Activated CD4-positive, alpha-beta T cell treated with anti-CD3 and anti-CD28 coated beads, Interleukin-2, amount 10 ng/mL, durations not matched to agents 24 days and 14 days (primary cell): Measurements from ENCODE around the gene ALPP. TPM values are rescaled to one million over a fixed set of nuclear protein-coding genes. Genes with fewer than 3 reads are reported as not detected.
"Not testable (repeated sequence)": the region's sequence is repeated elsewhere in the genome, so short reads cannot be mapped to it uniquely, and the experiment has no call there.

Experiments
- DNase-seq: peaks from one replicate; pipeline ENCODE4 v3.0.0; 2022
- H3K27ac Mint-ChIP-seq: one replicate; pipeline ENCODE4 v1.8.0; 2022; ENCODE audit warnings: mild to moderate bottlenecking, mixed read lengths
- H3K27me3 Mint-ChIP-seq: one replicate; pipeline ENCODE4 v1.8.0; 2022; ENCODE audit warnings: mixed read lengths
- H3K36me3 Mint-ChIP-seq: one replicate; pipeline ENCODE4 v1.8.0; 2022; ENCODE audit warnings: low read depth, mild to moderate bottlenecking, mixed read lengths
- H3K4me1 Mint-ChIP-seq: one replicate; pipeline ENCODE4 v1.8.0; 2021; ENCODE audit warnings: mixed read lengths
- H3K4me3 Mint-ChIP-seq: one replicate; pipeline ENCODE4 v1.8.0; 2022; ENCODE audit warnings: mild to moderate bottlenecking, moderate library complexity, mixed read lengths
- H3K9me3 Mint-ChIP-seq: one replicate; pipeline ENCODE4 v1.8.0; 2021; ENCODE audit warnings: mixed read lengths
- intact Hi-C: fragments of 100-400 bp; cut with micrococcal nuclease; formaldehyde crosslinking; loops from one replicate; pipeline ENCODE4 v1.15.1; 2023
- total RNA-seq: library from RNA; stranded (reverse); gene quantifications from 2 replicates; pipeline ENCODE4 v1.2.3, GENCODE V29; 2022

The ALPP gene
- total RNA-seq, 1 donor from 2014 or later = not detected

DNA sequence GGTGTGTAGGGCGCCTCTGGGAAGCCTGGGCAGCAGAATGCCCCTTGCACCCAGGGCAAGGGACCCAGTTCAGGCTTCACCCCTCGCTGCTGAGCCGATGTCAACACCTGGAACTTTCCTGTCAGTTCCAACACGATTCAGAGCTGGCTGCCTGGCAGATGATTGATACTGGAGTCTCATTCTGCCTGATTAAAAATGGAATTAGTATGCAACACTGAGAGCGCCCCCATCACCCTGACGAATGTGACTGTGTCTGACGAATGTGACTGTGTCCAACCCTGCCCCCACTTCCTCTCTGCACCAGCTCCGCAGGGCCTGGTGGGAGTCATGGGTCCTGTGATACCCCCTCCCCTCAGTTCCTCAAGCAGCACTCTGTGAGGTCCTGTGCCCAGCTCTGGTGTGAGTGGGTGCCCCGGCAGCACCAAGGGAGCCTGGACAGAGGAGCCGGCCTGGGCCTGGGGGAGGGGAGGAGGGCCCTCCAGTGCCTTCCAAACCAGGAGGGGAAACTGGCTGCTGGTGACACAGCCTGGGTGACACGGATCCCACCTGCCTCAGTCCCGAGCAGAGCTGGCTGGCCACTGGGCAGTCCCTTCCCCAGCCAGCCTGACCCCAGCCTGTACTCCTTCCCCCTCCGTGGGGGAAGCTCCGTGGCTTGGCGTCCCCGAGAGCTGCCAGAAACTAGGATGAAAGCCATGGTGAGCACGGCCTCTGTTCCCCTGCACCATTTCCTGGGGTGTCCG, 41.4 kb upstream of the ALPP start:
- no peak for DNase-seq
- Mint-ChIP-seq H3K36me3 (no peaks in the 10 kb centered on the region), H3K27ac (no peak overlapping the region), H3K4me1 (no peaks in the 10 kb centered on the region), H3K27me3 (no peaks in the 10 kb centered on the region), H3K9me3 (no peaks in the 10 kb centered on the region), H3K4me3 (no peak overlapping the region)
- intact Hi-C loops = no loop called here

- H3K36me3 Mint-ChIP-seq, H3K4me1 Mint-ChIP-seq, intact Hi-C loops, H3K27ac Mint-ChIP-seq, H3K9me3 Mint-ChIP-seq, DNase-seq, H3K27me3 Mint-ChIP-seq, H3K4me3 Mint-ChIP-seq: not testable (repeated sequence)
Measured at GRCh38 chr2:232338094-232338758, 40.3 kb upstream of the ALPP start.

DNA sequence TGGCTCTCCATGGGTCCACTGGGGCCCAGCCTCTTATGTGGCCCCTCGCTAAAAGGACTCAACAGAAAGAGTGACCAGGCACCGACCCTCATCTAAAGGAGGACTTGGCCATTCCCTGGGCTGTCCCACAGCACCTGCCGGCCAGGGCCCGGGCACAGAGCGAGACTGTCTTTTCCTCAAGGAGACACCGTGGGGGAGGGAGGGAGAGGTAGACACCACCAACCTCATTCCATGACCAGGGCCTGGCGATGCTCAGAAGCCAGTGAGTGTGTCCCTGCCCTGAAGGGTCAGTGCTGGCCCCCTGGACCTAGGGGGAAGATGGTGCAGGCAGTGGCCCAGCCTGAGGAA, 39.8 kb upstream of the ALPP start:
- Mint-ChIP-seq H3K27ac (no peak overlapping the region), H3K4me1 (no peaks in the 10 kb centered on the region), H3K36me3 (no peaks in the 10 kb centered on the region), H3K9me3 (no peaks in the 10 kb centered on the region), H3K27me3 (no peaks in the 10 kb centered on the region), H3K4me3 (no peak overlapping the region)
- intact Hi-C loops = no loop called here
- DNase-seq = no peak

DNA sequence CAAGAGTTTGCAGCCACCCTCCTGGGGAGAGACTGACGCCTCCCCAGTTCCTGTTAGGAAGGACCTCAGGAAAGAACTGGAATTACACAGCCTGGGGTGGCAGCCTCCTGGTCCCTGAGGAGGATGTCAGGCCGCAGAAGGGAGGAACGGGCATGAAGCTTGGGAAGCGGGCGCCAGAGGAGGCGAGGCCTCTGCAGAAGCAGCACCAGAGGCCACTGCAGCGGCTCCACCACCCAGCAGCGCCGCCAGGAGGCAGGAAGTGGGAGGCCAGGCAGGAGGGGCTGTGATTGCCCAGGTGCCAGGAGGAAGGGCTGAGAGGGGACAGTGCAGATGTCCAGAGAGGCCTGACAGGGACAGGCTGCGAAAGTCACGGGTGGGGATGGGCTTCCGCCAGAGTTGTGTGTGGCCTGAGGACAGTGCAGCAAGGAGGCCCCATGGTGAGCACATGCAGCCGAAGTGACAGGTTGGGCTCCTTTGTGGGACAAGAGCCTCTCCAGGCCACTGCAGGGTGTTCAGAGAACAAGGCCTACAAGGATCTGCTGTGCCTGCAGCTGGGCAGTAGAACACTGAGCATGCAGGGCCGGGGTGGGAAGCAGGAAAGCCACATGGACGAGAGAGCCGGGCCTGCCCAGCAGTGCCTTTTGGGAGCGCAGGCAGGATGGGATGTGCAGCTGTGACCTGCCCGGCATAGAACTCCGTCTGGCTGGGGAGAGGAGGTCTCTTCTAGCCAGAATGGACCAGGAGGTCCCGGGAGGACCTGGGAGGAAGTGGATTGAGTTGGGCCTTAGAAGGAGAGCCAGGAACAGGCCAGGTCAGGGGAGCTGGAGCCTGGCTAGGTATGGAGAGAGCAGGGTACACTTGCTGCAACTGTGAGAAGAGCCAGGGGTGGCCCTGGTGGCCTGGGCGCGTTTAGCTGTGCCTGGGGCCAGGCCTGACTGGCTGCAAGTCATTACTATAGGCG, 39.1 kb upstream of the ALPP start:
- Mint-ChIP-seq H3K36me3 (no peaks in the 10 kb centered on the region), H3K9me3 (no peaks in the 10 kb centered on the region), H3K27me3 (no peaks in the 10 kb centered on the region), H3K4me1 (no peaks in the 10 kb centered on the region), H3K4me3 (no peak overlapping the region), H3K27ac (no peak overlapping the region)
- no peak for DNase-seq
- intact Hi-C loops = no loop called here

GRCh38 chr2:232340171-232340935, 38.2 kb upstream of the ALPP start:
- H3K27ac Mint-ChIP-seq = no peak overlapping the region
- intact Hi-C loops = no loop called here
- no peaks in the 10 kb centered on the region for H3K9me3 Mint-ChIP-seq
- no peak overlapping the region for H3K4me3 Mint-ChIP-seq
- no peak for DNase-seq
- no peaks in the 10 kb centered on the region for H3K27me3 Mint-ChIP-seq
- no peaks in the 10 kb centered on the region for H3K36me3 Mint-ChIP-seq
- no peaks in the 10 kb centered on the region for H3K4me1 Mint-ChIP-seq

- intact Hi-C loops = no loop called here
- H3K27ac Mint-ChIP-seq = no peak overlapping the region
- no peak overlapping the region for H3K4me3 Mint-ChIP-seq
- H3K27me3 Mint-ChIP-seq = no peaks in the 10 kb centered on the region
- H3K4me1 Mint-ChIP-seq = no peaks in the 10 kb centered on the region
- H3K9me3 Mint-ChIP-seq = no peaks in the 10 kb centered on the region
- no peaks in the 10 kb centered on the region for H3K36me3 Mint-ChIP-seq
- no peak for DNase-seq
Measured at GRCh38 chr2:232341061-232341738, 37.4 kb upstream of the ALPP start.

- Mint-ChIP-seq H3K9me3 (no peaks in the 10 kb centered on the region), H3K4me1 (no peaks in the 10 kb centered on the region), H3K27ac (no peak overlapping the region), H3K36me3 (no peaks in the 10 kb centered on the region), H3K4me3 (no peak overlapping the region), H3K27me3 (peaks cover 2% of the 10 kb centered on the region)
- intact Hi-C loops = no loop called here
- DNase-seq = no peak
Measured at GRCh38 chr2:232341739-232342126, 36.8 kb upstream of the ALPP start.

GRCh38 chr2:232342635-232343565, 35.7 kb upstream of the ALPP start:
- Mint-ChIP-seq H3K9me3 (no peaks in the 10 kb centered on the region), H3K27me3 (peaks cover 6% of the 10 kb centered on the region), H3K36me3 (no peaks in the 10 kb centered on the region), H3K4me3 (no peak overlapping the region), H3K27ac (no peak overlapping the region), H3K4me1 (no peaks in the 10 kb centered on the region)
- no peak for DNase-seq
- intact Hi-C loops = no loop called here

- Mint-ChIP-seq H3K4me3 (no peak overlapping the region), H3K4me1 (peaks cover 2% of the 10 kb centered on the region), H3K9me3 (no peaks in the 10 kb centered on the region), H3K27ac (no peak overlapping the region), H3K36me3 (no peaks in the 10 kb centered on the region), H3K27me3 (peaks cover 11% of the 10 kb centered on the region)
- intact Hi-C loops = no loop called here
- DNase-seq = no peak
Measured at GRCh38 chr2:232343821-232344220, 34.7 kb upstream of the ALPP start.

DNA sequence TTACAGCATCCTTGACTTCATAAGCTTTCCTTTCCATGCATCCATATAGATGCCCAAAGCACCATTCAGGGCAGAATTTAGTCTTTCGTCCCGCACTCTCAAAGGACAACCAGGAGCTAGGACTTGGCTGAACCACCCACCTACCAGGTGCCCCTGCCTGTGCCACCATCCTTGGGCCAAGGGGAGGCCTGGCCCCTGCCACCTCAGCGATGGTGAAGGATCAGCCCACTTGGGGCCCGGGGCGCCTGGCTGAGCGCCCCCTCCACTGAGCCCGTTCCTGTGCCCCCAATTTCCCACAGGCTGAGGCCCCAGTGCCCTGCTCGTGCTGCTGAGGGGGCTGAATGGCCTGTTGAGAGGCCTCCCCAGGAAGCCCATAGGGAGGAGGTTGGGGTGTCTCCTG, 33.3 kb upstream of the ALPP start:
- intact Hi-C loops = no loop called here

GRCh38 chr2:232347369-232347768, 31.2 kb upstream of the ALPP start:
- DNase-seq = no peak
- Mint-ChIP-seq H3K4me1 (peaks cover 2% of the 10 kb centered on the region), H3K27ac (no peak overlapping the region), H3K36me3 (no peaks in the 10 kb centered on the region), H3K9me3 (no peaks in the 10 kb centered on the region), H3K4me3 (no peak overlapping the region), H3K27me3 (peaks cover 23% of the 10 kb centered on the region)
- intact Hi-C loops = no loop called here

More for the DNA sequence above, 33.3 kb upstream of the ALPP start:
- H3K4me3 Mint-ChIP-seq = no peak overlapping the region
- peaks cover 17% of the 10 kb centered on the region for H3K27me3 Mint-ChIP-seq
- DNase-seq = no peak
- H3K9me3 Mint-ChIP-seq = no peaks in the 10 kb centered on the region
- peaks cover 2% of the 10 kb centered on the region for H3K4me1 Mint-ChIP-seq
- no peak overlapping the region for H3K27ac Mint-ChIP-seq
- H3K36me3 Mint-ChIP-seq = no peaks in the 10 kb centered on the region

DNA sequence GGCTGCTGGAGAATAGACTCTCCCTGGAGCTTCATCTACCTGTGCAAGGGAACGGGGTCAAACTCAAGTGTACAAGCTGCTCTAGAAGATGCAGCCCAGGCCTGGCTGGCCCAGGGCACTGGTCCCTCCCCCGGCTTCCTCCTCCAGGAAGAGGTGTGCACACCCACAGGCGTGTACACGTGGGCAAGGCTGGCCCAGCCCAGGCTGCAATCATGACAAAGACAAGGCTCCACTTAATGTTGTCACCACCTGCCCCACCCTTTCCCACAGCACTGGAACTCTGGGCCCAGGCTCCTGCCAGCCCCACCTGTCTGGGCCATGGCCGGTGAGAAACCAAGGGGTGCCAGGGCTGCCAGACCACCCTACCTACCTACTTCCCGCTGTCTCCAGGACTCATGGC, 29.6 kb upstream of the ALPP start:
- no peaks in the 10 kb centered on the region for H3K36me3 Mint-ChIP-seq
- no peak overlapping the region for H3K4me3 Mint-ChIP-seq
- DNase-seq = no peak
- H3K27me3 Mint-ChIP-seq = peaks cover 30% of the 10 kb centered on the region
- intact Hi-C loops = no loop called here
- H3K4me1 Mint-ChIP-seq = peaks cover 2% of the 10 kb centered on the region
- H3K27ac Mint-ChIP-seq = no peak overlapping the region
- no peaks in the 10 kb centered on the region for H3K9me3 Mint-ChIP-seq
